Brain microvascular endothelial cell (primary cell): Measurements from ENCODE around the gene WFIKKN1.

Source experiments
- DNase-seq: peaks from one replicate; pipeline ENCODE4 v3.0.0-alpha.2; 2020
- H3K27ac ChIP-seq: fragments of 250-450 bp; sonication (Bioruptor Pico); 2 replicates; pipeline ENCODE4 v1.5.1; 2020; ENCODE audit warnings: mild to moderate bottlenecking, moderate library complexity
- H3K27me3 ChIP-seq: fragments of 250-450 bp; sonication (Bioruptor Pico); replicated peaks from 2 replicates; pipeline ENCODE4 v1.5.1; 2020; ENCODE audit warnings: mild to moderate bottlenecking
- H3K36me3 ChIP-seq: fragments of 250-450 bp; sonication (Bioruptor Pico); replicated peaks from 2 replicates; pipeline ENCODE4 v1.5.1; 2020; ENCODE audit warnings: mild to moderate bottlenecking
- H3K4me3 ChIP-seq: 2 replicates; pipeline ENCODE4 v1.5.1; 2011; ENCODE audit warnings: low read depth, mild to moderate bottlenecking, control low read depth, low read length, moderate library complexity
- CTCF ChIP-seq: IDR thresholded peaks from 2 replicates; pipeline ENCODE4 v1.5.1; 2011; ENCODE audit warnings: low read depth, mild to moderate bottlenecking, moderate library complexity, low read length, control low read depth, inconsistent platforms; ENCODE audit errors: missing control alignments
- in situ Hi-C: cut with HindIII; loops from 2 replicates; pipeline ENCODE4 v1.10.0; 2017; ENCODE audit warnings: low sequenced_read_pairs, low pct_ligation_motif_present

The WFIKKN1 gene

DNA sequence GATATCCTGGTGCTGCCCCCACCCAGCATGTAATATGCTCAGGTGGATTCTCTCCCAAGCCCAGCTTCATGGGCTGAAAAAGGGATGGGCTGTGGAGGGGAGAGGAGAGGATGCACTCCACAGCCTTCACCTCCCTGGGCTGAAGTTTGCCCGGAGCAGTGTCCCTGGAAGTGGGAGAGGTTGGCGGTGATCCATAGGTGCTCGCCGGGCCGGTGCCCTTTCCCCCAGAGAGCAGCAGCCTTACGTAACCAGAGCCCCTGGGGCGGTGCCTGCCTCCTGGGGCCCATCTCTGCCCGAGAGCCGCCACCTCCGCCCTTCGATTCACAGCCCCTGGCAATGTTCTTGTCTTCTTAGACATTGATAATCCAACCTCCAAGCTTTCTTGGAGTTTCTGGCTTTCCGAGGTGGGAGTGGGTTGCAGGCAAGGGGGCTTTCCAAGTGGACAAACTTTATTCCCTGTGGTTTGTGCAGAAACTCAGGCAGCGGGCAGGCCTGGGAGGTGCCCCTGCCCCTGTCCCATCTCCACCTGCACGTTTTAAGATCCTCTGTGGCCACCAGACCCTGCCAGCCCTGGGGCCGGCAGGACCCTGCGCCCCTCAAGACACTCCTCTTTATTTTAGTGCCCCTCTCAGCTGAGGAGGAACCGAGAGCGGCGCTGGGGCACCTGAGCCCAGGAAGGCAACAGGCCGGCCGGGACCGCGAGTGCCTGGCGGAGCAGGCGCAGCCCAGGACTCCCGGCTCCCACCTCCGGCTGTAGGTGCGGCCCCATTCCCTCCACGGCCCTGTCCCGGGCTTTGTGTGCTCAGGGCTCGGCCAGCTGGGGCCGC lies 15.3 kb downstream of the WFIKKN1 start:
- no peaks in the 10 kb centered on the region for H3K27me3 ChIP-seq
- no peaks in the 10 kb centered on the region for H3K36me3 ChIP-seq
- no peak for DNase-seq
- H3K4me3 ChIP-seq = no peak overlapping the region
- H3K27ac ChIP-seq = no peak overlapping the region
- in situ Hi-C loops = no loop called here
- no peak for TF ChIP-seq CTCF

GRCh38 chr16:646679-647172 lies 15.9 kb downstream of the WFIKKN1 start:
- no peak for DNase-seq
- Histone ChIP-seq H3K36me3 (no peaks in the 10 kb centered on the region), H3K4me3 (no peak overlapping the region), H3K27ac (no peak overlapping the region), H3K27me3 (no peaks in the 10 kb centered on the region)
- TF ChIP-seq CTCF = no peak
- in situ Hi-C loops = no loop called here

DNA sequence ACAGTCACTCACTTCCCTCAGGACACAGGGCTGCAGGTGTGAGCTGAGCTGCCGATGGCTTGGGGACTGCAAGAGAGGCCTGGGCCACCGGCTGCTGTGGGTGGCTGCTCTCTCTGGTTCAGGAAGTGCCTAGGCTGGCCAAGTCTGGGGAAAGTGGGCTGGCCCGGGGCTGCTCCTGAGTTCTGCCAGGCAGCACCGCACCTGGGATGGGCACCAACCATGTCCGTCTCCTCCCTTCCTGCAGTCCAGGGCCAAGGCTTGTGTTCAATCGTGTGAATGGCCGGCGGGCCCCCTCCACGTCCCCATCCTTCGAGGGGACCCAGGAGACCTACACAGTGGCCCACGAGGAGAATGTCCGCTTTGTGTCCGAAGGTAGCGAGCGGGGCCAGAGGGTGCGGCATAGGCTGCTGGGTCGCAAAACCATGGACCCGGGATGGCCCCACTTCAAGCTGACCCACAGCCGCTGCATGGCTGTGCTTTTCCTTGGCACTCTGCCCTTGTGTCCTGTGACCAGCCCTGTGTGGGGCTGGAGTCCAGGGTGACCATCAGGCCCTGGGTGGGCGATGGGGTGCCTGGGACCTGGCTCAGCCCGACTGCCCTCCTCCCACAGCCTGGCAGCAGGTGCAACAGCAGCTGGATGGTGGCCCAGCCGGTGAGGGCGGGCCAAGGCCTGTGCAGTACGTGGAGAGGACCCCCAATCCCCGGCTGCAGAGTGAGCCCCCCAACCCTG lies 16.6 kb downstream of the WFIKKN1 start:
- H3K27me3 ChIP-seq = no peaks in the 10 kb centered on the region
- H3K36me3 ChIP-seq = no peaks in the 10 kb centered on the region
- DNase-seq = no peak
- no peak overlapping the region for H3K4me3 ChIP-seq
- no peak for TF ChIP-seq CTCF
- H3K27ac ChIP-seq = no peak overlapping the region
- in situ Hi-C loops = no loop called here

DNA sequence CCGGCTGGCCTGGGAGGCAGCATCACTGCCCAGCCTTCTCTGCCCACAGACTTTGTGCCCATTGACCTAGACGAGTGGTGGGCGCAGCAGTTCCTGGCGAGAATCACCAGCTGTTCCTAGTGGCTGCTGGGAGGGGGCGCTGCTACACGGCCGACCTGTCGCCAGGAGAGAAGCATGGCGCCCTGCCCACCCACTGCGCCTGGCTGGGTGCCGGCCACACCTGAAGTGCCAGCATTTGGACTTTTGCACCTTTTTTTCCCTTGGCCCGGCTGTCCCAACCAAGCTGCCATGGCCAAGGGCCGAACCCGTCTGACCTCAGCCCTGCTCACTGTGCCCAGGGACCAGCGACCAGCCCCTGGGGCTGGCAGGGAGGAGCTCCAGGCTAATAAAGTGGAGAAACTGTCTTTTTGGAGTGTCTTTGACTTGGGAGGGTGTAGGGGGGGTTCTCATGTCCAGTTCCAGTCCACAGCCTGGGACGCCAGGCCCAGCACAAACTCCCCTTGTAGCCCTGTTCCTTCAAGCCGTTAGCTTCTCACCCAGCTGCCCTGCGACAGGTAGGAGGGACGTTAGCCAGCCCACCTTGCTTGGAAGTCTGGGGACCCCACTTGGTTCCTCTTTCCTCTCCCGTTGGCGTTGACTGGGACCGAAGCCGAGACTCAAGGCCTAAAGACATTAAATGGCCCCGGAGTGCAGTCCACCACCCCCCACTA lies 17.4 kb downstream of the WFIKKN1 start:
- Histone ChIP-seq H3K4me3 (peak overlapping the region; percentile 60), H3K27ac (peak overlapping the region; percentile 50), H3K36me3 (no peaks in the 10 kb centered on the region), H3K27me3 (no peaks in the 10 kb centered on the region)
- TF ChIP-seq CTCF = peak; percentile 58
- in situ Hi-C loops = no loop called here
- no peak for DNase-seq

- in situ Hi-C loops = no loop called here
- H3K27me3 ChIP-seq = no peaks in the 10 kb centered on the region
- no peak for TF ChIP-seq CTCF
- peak; percentile 69 for DNase-seq
- peak within 1 kb of the TSS; percentile 50 for H3K27ac ChIP-seq
- peak within 1 kb of the TSS; percentile 60 for H3K4me3 ChIP-seq
- no peaks in the 10 kb centered on the region for H3K36me3 ChIP-seq
These were observed 18.2 kb downstream of the WFIKKN1 start, which contains the start of gene WDR90 for GRCh38 chr16:648781-649589. Gene WDR90, plus strand, starts transcription at chr16:649365. Its CDS starts 52 bp downstream, at chr16:649417.
